Activated CD4-positive, alpha-beta T cell treated with anti-CD3 and anti-CD28 coated beads, Interleukin-10, Interleukin-2, amounts not matched to agents 100 ng/mL and 50 ng/mL, durations not matched to agents 16 hours and 8 hours (primary cell): Measurements from ENCODE around the gene ADA.

Experiments used
- DNase-seq: peaks from one replicate; pipeline ENCODE4 v3.0.0-alpha.2; 2020

The ADA gene

GRCh38 chr20:44621939-44622338, 29.6 kb downstream of the ADA start:
- no peak for DNase-seq

- DNase-seq, result no peak
Measured at GRCh38 chr20:44621325-44621724, 30.2 kb downstream of the ADA start.

GRCh38 chr20:44620030-44620429, 31.5 kb downstream of the ADA start:
- DNase-seq, result no peak

GRCh38 chr20:44619294-44619693, 32.2 kb downstream of the ADA start:
- DNase-seq, result no peak

GRCh38 chr20:44618318-44618731, 33.2 kb downstream of the ADA start:
- peak; percentile 21 for DNase-seq

GRCh38 chr20:44616604-44616964, 34.9 kb downstream of the ADA start:
- DNase-seq, result no peak

GRCh38 chr20:44615876-44616603, 35.5 kb downstream of the ADA start:
- DNase-seq, result no peak

- no peak for DNase-seq
Measured at GRCh38 chr20:44615169-44615791, 36.2 kb downstream of the ADA start.

GRCh38 chr20:44614525-44614924, 37.0 kb downstream of the ADA start:
- DNase-seq, result no peak

- DNase-seq, result no peak
Measured at GRCh38 chr20:44613575-44613974, 37.9 kb downstream of the ADA start.

- no peak for DNase-seq
Measured at GRCh38 chr20:44610313-44610962, 41.1 kb downstream of the ADA start.

GRCh38 chr20:44609516-44610312, 41.8 kb downstream of the ADA start:
- peak; percentile 82 for DNase-seq

- DNase-seq, result no peak
Measured at GRCh38 chr20:44609006-44609515, 42.4 kb downstream of the ADA start.

- DNase-seq, result no peak
Measured at GRCh38 chr20:44606725-44607441, 44.6 kb downstream of the ADA start.

GRCh38 chr20:44603327-44603726, 48.2 kb downstream of the ADA start:
- DNase-seq, result no peak

GRCh38 chr20:44601801-44602204, 49.7 kb downstream of the ADA start:
- no peak for DNase-seq

GRCh38 chr20:44601236-44601671, 50.2 kb downstream of the ADA start:
- no peak for DNase-seq

- DNase-seq, result no peak
Measured at GRCh38 chr20:44600758-44601201, 50.7 kb downstream of the ADA start.

GRCh38 chr20:44600301-44600700, 51.2 kb downstream of the ADA start:
- DNase-seq, result no peak

GRCh38 chr20:44599715-44600114, 51.8 kb downstream of the ADA start:
- DNase-seq, result no peak

GRCh38 chr20:44598423-44599305, 52.8 kb downstream of the ADA start:
- DNase-seq, result peak; percentile 51
